Hepatocyte (in vitro differentiated cells): ENCODE data around the gene KCNG4. TPM values are rescaled to one million over a fixed set of nuclear protein-coding genes. Genes with fewer than 3 reads are reported as not detected.

Experiments used
- DNase-seq: peaks from one replicate; pipeline ENCODE4 v3.0.0-alpha.2; 2016; ENCODE audit warnings: low spot score
- H2AFZ ChIP-seq: fragments of 200-600 bp; sonication (generic); 2 replicates; pipeline ENCODE4 v1.6.0; 2016; ENCODE audit warnings: antibody characterized with exemption, mild to moderate bottlenecking
- H3K27ac ChIP-seq: fragments of 200-600 bp; sonication (generic); 2 replicates; pipeline ENCODE4 v1.5.1; 2016; ENCODE audit warnings: mild to moderate bottlenecking
- H3K27me3 ChIP-seq: fragments of 200-600 bp; sonication (generic); 2 replicates; pipeline ENCODE4 v1.6.1; 2016
- H3K36me3 ChIP-seq: fragments of 200-600 bp; sonication (generic); replicated peaks from 2 replicates; pipeline ENCODE4 v1.5.1; 2016; ENCODE audit warnings: low read depth; ENCODE audit not compliant: insufficient read depth
- H3K4me1 ChIP-seq: fragments of 200-600 bp; sonication (generic); 2 replicates; pipeline ENCODE4 v1.5.1; 2016; ENCODE audit warnings: mild to moderate bottlenecking, moderate library complexity; ENCODE audit not compliant: insufficient read depth
- H3K4me2 ChIP-seq: fragments of 200-600 bp; sonication (generic); 2 replicates; pipeline ENCODE4 v1.6.0; 2016
- H3K4me3 ChIP-seq: fragments of 200-600 bp; sonication (generic); 2 replicates; pipeline ENCODE4 v1.5.1; 2016; ENCODE audit warnings: mild to moderate bottlenecking
- H3K79me2 ChIP-seq: fragments of 200-600 bp; sonication (generic); 2 replicates; pipeline ENCODE4 v1.6.0; 2017; ENCODE audit warnings: mild to moderate bottlenecking
- H3K9me2 ChIP-seq: fragments of 200-600 bp; sonication (generic); replicated peaks from 2 replicates; pipeline ENCODE4 v1.6.0; 2017; ENCODE audit warnings: mild to moderate bottlenecking; ENCODE audit not compliant: insufficient read depth
- H3K9me3 ChIP-seq: fragments of 200-600 bp; sonication (generic); 2 replicates; pipeline ENCODE4 v1.5.1; 2016; ENCODE audit warnings: low read depth, mild to moderate bottlenecking
- H4K20me1 ChIP-seq: fragments of 200-600 bp; sonication (generic); 2 replicates; pipeline ENCODE4 v1.6.0; 2016; ENCODE audit warnings: mild to moderate bottlenecking; ENCODE audit not compliant: insufficient read depth, poor library complexity, severe bottlenecking
- CTCF ChIP-seq: fragments of 200-600 bp; sonication (generic); IDR thresholded peaks from 2 replicates; pipeline ENCODE4 v1.5.1; 2016; ENCODE audit warnings: antibody characterized with exemption, mild to moderate bottlenecking; ENCODE audit not compliant: poor library complexity
- EZH2 ChIP-seq: fragments of 200-600 bp; sonication (generic); IDR thresholded peaks from 2 replicates; pipeline ENCODE4 v1.6.1; 2016; ENCODE audit warnings: antibody characterized with exemption, mild to moderate bottlenecking, borderline replicate concordance
- EZH2phosphoT487 ChIP-seq: fragments of 200-600 bp; sonication (generic); IDR thresholded peaks from one replicate; pipeline ENCODE4 v1.6.1; 2018; ENCODE audit warnings: antibody characterized with exemption, mild to moderate bottlenecking, low read depth, moderate library complexity; ENCODE audit not compliant: unreplicated experiment, severe bottlenecking
- WGBS: methylation state at CpG from one replicate; pipeline ENCODE4 v1.1.6; 2016; ENCODE audit warnings: low lambda C conversion rate; ENCODE audit errors: missing lambda C conversion rate; 5-methylcytosine and 5-hydroxymethylcytosine counted together
- polyA plus RNA-seq: library from polyadenylated mRNA; unstranded; fragments of >200 nt; fragmentation: Nextera tagmentation; extraction: Ambion mirVana; gene quantifications from 2 replicates; pipeline ENCODE4 v1.2.1, GENCODE V29; 2016
- total RNA-seq: library from RNA; depleted of rRNA; stranded (reverse); fragments of >200 nt; gene quantifications from 2 replicates; pipeline ENCODE4 v1.2.3, GENCODE V29; 2014

Gene KCNG4
- total and polyA plus RNA-seq, 2 experiments from 2014 or later = not detected

GRCh38 chr16:84215531-84215930, 24.3 kb downstream of the KCNG4 start:
- Histone ChIP-seq H3K4me2 (no peak overlapping the region), H3K4me1 (no peaks in the 10 kb centered on the region), H3K9me3 (no peaks in the 10 kb centered on the region), H2AFZ (no peak overlapping the region), H4K20me1 (no peaks in the 10 kb centered on the region), H3K36me3 (no peaks in the 10 kb centered on the region), H3K27me3 (no peaks in the 10 kb centered on the region), H3K9me2 (no peaks in the 10 kb centered on the region), H3K4me3 (no peak overlapping the region), H3K79me2 (no peaks in the 10 kb centered on the region), H3K27ac (no peak overlapping the region)
- DNase-seq = no peak
- 76% methylated on average over 5 of the region's 5 CpGs for WGBS
- TF ChIP-seq CTCF (no peak), EZH2phosphoT487 (no peak), EZH2 (no peak)

- TF ChIP-seq EZH2phosphoT487 = no peak
- no peak for TF ChIP-seq EZH2
- TF ChIP-seq CTCF = no peak
- H3K4me1 ChIP-seq = no peaks in the 10 kb centered on the region
- WGBS = 93% methylated on average over 15 of the region's 15 CpGs
- no peak overlapping the region for H2AFZ ChIP-seq
- H3K9me2 ChIP-seq = no peaks in the 10 kb centered on the region
- no peak overlapping the region for H3K27ac ChIP-seq
- H4K20me1 ChIP-seq = no peaks in the 10 kb centered on the region
- no peaks in the 10 kb centered on the region for H3K79me2 ChIP-seq
- H3K4me3 ChIP-seq = no peak overlapping the region
- H3K36me3 ChIP-seq = no peaks in the 10 kb centered on the region
- no peak overlapping the region for H3K4me2 ChIP-seq
- no peaks in the 10 kb centered on the region for H3K27me3 ChIP-seq
- H3K9me3 ChIP-seq = no peaks in the 10 kb centered on the region
- DNase-seq = no peak
These were observed 25.3 kb downstream of the KCNG4 start for GRCh38 chr16:84214451-84215066.

- no peak overlapping the region for H3K4me3 ChIP-seq
- no peak for TF ChIP-seq EZH2phosphoT487
- TF ChIP-seq CTCF = no peak
- no peak overlapping the region for H3K4me2 ChIP-seq
- no peaks in the 10 kb centered on the region for H3K9me2 ChIP-seq
- no peak overlapping the region for H2AFZ ChIP-seq
- no peak for DNase-seq
- H3K4me1 ChIP-seq = no peaks in the 10 kb centered on the region
- H3K36me3 ChIP-seq = no peaks in the 10 kb centered on the region
- H3K79me2 ChIP-seq = no peaks in the 10 kb centered on the region
- no peaks in the 10 kb centered on the region for H3K27me3 ChIP-seq
- no peaks in the 10 kb centered on the region for H3K9me3 ChIP-seq
- WGBS = 91% methylated on average over 4 of the region's 4 CpGs
- no peaks in the 10 kb centered on the region for H4K20me1 ChIP-seq
- no peak overlapping the region for H3K27ac ChIP-seq
These were observed 27.2 kb downstream of the KCNG4 start for GRCh38 chr16:84212631-84213030.

- Histone ChIP-seq H4K20me1 (no peaks in the 10 kb centered on the region), H3K4me3 (no peak overlapping the region), H3K9me2 (no peaks in the 10 kb centered on the region), H3K27me3 (no peaks in the 10 kb centered on the region), H3K27ac (no peak overlapping the region), H3K36me3 (no peaks in the 10 kb centered on the region), H3K4me1 (no peaks in the 10 kb centered on the region), H3K4me2 (no peak overlapping the region), H3K9me3 (no peaks in the 10 kb centered on the region), H2AFZ (no peak overlapping the region), H3K79me2 (no peaks in the 10 kb centered on the region)
- no peak for DNase-seq
- WGBS = 83% methylated on average over 4 of the region's 4 CpGs
- no peak for TF ChIP-seq EZH2
- no peak for TF ChIP-seq EZH2phosphoT487
- TF ChIP-seq CTCF = no peak
These were observed 27.7 kb downstream of the KCNG4 start for GRCh38 chr16:84212154-84212553.
